Panc1 (cell line): ENCODE measurements around the gene PMFBP1. TPM values are rescaled to one million over a fixed set of nuclear protein-coding genes. Genes with fewer than 3 reads are reported as not detected.

ENCODE experiments used
- ATAC-seq: fragments of 200-7000 bp; cut with Tn5 transposase; 2 replicates; pipeline ENCODE4 v1.9.1; 2020; ENCODE audit warnings: mild to moderate bottlenecking, moderate library complexity
- BruUV-seq: library from RNA; stranded (reverse); fragments of 400-500 nt; replicated peaks from 2 replicates; lab custom pipeline; 2021; lab: Mats Ljungman, UMichigan
- CTCF ChIA-PET: fragments of 300-600 bp; sonication (Branson Sonifier 250); formaldehyde crosslinking; loops from one replicate; lab custom pipeline; 2022; ENCODE audit warnings: antibody characterized with exemption; lab: Charles Lee
- POLR2A ChIA-PET: fragments of 300-600 bp; sonication (Branson Sonifier 250); formaldehyde crosslinking; loops from one replicate; lab custom pipeline; 2022; ENCODE audit warnings: antibody characterized with exemption; lab: Charles Lee
- DNase-seq: peaks from one replicate; pipeline ENCODE4 v3.0.0-alpha.2; 2010; ENCODE audit warnings: low read depth, low spot score
- H3K27ac ChIP-seq: 2 replicates; pipeline ENCODE4 v1.5.1; 2011; ENCODE audit warnings: mild to moderate bottlenecking, low read length, inconsistent platforms
- H3K27me3 ChIP-seq: fragments of 200-500 bp; sonication (Bioruptor generic); 2 replicates; pipeline ENCODE4 v1.6.0; 2014; ENCODE audit warnings: low read length, inconsistent platforms; ENCODE audit not compliant: control insufficient read depth, insufficient read depth
- H3K36me3 ChIP-seq: fragments of 200-500 bp; sonication (Bioruptor generic); 2 replicates; pipeline ENCODE4 v1.5.1; 2014; ENCODE audit warnings: inconsistent platforms, mild to moderate bottlenecking, low read length, moderate library complexity; ENCODE audit not compliant: control insufficient read depth, insufficient read depth
- H3K4me1 ChIP-seq: 2 replicates; pipeline ENCODE4 v1.5.1; 2011; ENCODE audit warnings: inconsistent platforms, mild to moderate bottlenecking, low read length, moderate library complexity; ENCODE audit not compliant: control insufficient read depth, insufficient read depth
- H3K4me3 ChIP-seq, 2 experiments: 2 replicates each; pipeline ENCODE4 v1.5.1; 2011 to 2012; ENCODE audit warnings: low read depth in 2 of 2, low read length in 2 of 2, mild to moderate bottlenecking in 2 of 2, inconsistent platforms in 1 of 2, moderate library complexity in 1 of 2
- H3K9me3 ChIP-seq: fragments of 200-500 bp; sonication (Bioruptor generic); 2 replicates; pipeline ENCODE4 v1.5.1; 2014; ENCODE audit warnings: low read depth, mild to moderate bottlenecking, inconsistent platforms, low read length, moderate library complexity; ENCODE audit not compliant: control insufficient read depth, insufficient read depth
- POLR2AphosphoS5 ChIP-seq: IDR thresholded peaks from 2 replicates; pipeline ENCODE4 v1.6.1; 2012; ENCODE audit warnings: mild to moderate bottlenecking, low read depth, low read length, moderate library complexity
- REST ChIP-seq, 2 experiments: IDR thresholded peaks; 2 replicates each; pipeline ENCODE4 v1.6.1; 2011 to 2012; ENCODE audit warnings: low read depth in 2 of 2, control low read depth in 1 of 2, low read length in 1 of 2, mild to moderate bottlenecking in 1 of 2, moderate library complexity in 1 of 2; ENCODE audit not compliant: insufficient read depth in 1 of 2
- SIN3A ChIP-seq: IDR thresholded peaks from 2 replicates; pipeline ENCODE4 v1.6.1; 2012; ENCODE audit warnings: low read depth, mild to moderate bottlenecking, low read length, moderate library complexity, borderline replicate concordance; ENCODE audit not compliant: insufficient read depth
- TCF7L2 ChIP-seq: IDR thresholded peaks from 2 replicates; pipeline ENCODE4 v1.6.1; 2011; ENCODE audit warnings: mild to moderate bottlenecking, low read depth, low read length, inconsistent platforms
- in situ Hi-C: cut with HindIII; loops from 2 replicates; pipeline ENCODE4 v1.10.0; 2016; ENCODE audit warnings: low sequenced_read_pairs, low pct_unique_long_range_greater_than_20kb
- intact Hi-C: fragments of 100-400 bp; cut with micrococcal nuclease; formaldehyde crosslinking; loops from one replicate; pipeline ENCODE4 v1.10.0; 2022; ENCODE audit not compliant: unreplicated experiment
- total RNA-seq: library from RNA; stranded (reverse); gene quantifications from one replicate; pipeline ENCODE4 v1.2.1, GENCODE V29; 2021; ENCODE audit not compliant: unreplicated experiment
- TF ChIP-seq, protein P1 (sequence below): fragments of 450-650 bp; IDR thresholded peaks from 2 replicates; pipeline ENCODE4 v1.5.1; 2017; ENCODE audit warnings: mild to moderate bottlenecking

Gene PMFBP1
- total RNA-seq, 1 experiment from 2014 or later: 0.10 TPM

DNA sequence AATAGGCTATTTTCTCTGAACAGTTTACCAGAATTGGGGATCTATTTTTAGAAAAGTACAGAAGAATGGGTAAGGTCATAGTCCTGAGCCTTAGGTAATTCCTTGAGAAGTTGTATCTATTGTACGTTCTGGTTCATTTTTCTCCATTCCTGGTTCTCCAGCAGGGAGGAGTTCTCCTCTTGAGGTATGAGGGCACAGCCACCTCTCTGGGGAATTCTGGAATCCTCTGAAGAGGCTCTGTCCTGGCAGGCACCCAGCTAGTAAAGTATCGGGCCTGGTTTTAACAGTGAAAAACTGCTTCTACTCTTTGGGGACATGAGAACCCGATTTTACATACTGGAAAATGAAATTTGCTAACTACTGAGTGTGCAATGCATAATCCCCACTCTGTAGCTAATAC, 19.6 kb upstream of the PMFBP1 start:
- ATAC-seq (no peak), DNase-seq (no peak)
- Histone ChIP-seq H3K4me1 (no peaks in the 10 kb centered on the region), H3K9me3 (no peaks in the 10 kb centered on the region), H3K4me3 (no peak overlapping the region), H3K36me3 (no peaks in the 10 kb centered on the region), H3K27ac (no peak overlapping the region), H3K27me3 (no peaks in the 10 kb centered on the region)
- CTCF ChIA-PET: no interaction called here
- in situ Hi-C loops: no loop called here
- TF ChIP-seq POLR2AphosphoS5 (no peak), REST (IDR thresholded peaks at IDR 0.05; ENCODE audit: insufficient read depth in 1 of 2, low read depth in 2 of 2, low read length in 1 of 2) (no peak), SIN3A (no peak), TCF7L2 (no peak)
- TF ChIP-seq, protein P1, sequence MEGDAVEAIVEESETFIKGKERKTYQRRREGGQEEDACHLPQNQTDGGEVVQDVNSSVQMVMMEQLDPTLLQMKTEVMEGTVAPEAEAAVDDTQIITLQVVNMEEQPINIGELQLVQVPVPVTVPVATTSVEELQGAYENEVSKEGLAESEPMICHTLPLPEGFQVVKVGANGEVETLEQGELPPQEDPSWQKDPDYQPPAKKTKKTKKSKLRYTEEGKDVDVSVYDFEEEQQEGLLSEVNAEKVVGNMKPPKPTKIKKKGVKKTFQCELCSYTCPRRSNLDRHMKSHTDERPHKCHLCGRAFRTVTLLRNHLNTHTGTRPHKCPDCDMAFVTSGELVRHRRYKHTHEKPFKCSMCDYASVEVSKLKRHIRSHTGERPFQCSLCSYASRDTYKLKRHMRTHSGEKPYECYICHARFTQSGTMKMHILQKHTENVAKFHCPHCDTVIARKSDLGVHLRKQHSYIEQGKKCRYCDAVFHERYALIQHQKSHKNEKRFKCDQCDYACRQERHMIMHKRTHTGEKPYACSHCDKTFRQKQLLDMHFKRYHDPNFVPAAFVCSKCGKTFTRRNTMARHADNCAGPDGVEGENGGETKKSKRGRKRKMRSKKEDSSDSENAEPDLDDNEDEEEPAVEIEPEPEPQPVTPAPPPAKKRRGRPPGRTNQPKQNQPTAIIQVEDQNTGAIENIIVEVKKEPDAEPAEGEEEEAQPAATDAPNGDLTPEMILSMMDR: no peak
- BruUV-seq: no TSS peak
- intact Hi-C loops: no loop called here
- POLR2A ChIA-PET: no interaction called here

DNA sequence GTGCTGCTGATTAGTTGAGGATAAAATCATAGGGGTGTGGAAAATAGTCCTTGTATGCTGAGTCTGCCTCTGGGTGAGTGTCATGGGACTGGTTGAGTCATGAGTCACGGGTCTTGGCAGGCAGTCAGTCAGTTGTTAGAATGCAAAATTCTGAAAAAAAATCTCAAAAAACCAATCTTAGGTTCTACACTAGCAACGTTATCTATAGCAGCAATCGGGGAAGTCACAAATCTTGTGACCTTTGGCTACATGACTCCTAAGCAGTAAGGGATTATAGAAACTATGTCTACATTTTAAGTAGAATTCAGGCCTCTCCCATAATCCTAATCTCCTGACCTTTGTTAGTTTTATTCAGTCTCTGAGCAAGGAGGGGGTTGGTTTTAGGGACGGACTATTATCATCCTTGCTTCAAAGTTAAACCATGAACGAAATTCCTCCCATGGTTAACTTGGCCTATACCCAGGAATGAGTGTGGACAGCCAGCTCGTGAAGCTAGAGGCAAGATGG, 18.0 kb upstream of the PMFBP1 start:
- intact Hi-C loops (no loop called here), in situ Hi-C loops (no loop called here)
- POLR2A ChIA-PET: no interaction called here
- Histone ChIP-seq H3K36me3 (no peaks in the 10 kb centered on the region), H3K9me3 (no peaks in the 10 kb centered on the region), H3K4me3 (no peak overlapping the region), H3K27ac (no peak overlapping the region), H3K27me3 (no peaks in the 10 kb centered on the region), H3K4me1 (no peaks in the 10 kb centered on the region)
- DNase-seq: no peak
- TF ChIP-seq SIN3A: no peak
- no peak for TF ChIP-seq REST (IDR thresholded peaks at IDR 0.05; ENCODE audit: insufficient read depth in 1 of 2, low read depth in 2 of 2, low read length in 1 of 2)
- TF ChIP-seq, protein P1: no peak
- no peak for TF ChIP-seq TCF7L2
- TF ChIP-seq POLR2AphosphoS5: no peak
- BruUV-seq: no TSS peak
- no peak for ATAC-seq
- CTCF ChIA-PET: no interaction called here
